Aorta (tissue), 5 donors: Measurements from ENCODE around the gene POP4. TPM values are rescaled to one million over a fixed set of nuclear protein-coding genes. Genes with fewer than 3 reads are reported as not detected.

Experiments used
- ATAC-seq: fragments of 200-7000 bp; cut with Tn5 transposase; one replicate; pipeline ENCODE4 v1.9.1; 2022; ENCODE audit warnings: moderate library complexity; ENCODE audit not compliant: low FRiP score
- DNase-seq, 2 donors: peaks; one replicate each; pipeline ENCODE4 v3.0.0-alpha.2; 2020
- H3K27ac ChIP-seq, 2 donors: one replicate each; pipeline ENCODE4 v1.5.1; 2013; ENCODE audit warnings: low read length in 2 of 2, mild to moderate bottlenecking in 2 of 2, moderate library complexity in 2 of 2, control low read depth in 1 of 2, inconsistent platforms in 1 of 2, low read depth in 1 of 2
- H3K27me3 ChIP-seq, 2 donors: one replicate each; pipeline ENCODE4 v1.6.1; 2013; ENCODE audit warnings: control low read depth in 1 of 2, low read length in 1 of 2, mild to moderate bottlenecking in 1 of 2, moderate library complexity in 1 of 2; ENCODE audit not compliant: insufficient read depth in 2 of 2, control insufficient read depth in 1 of 2
- H3K36me3 ChIP-seq, 2 donors: one replicate each; pipeline ENCODE4 v1.6.1; 2013; ENCODE audit warnings: control low read depth in 1 of 2, low read length in 1 of 2, mild to moderate bottlenecking in 1 of 2; ENCODE audit not compliant: insufficient read depth in 2 of 2, control insufficient read depth in 1 of 2
- H3K4me1 ChIP-seq, 2 donors: one replicate each; pipeline ENCODE4 v1.6.1; 2013; ENCODE audit warnings: low read length in 2 of 2, control low read depth in 1 of 2, mild to moderate bottlenecking in 1 of 2, moderate library complexity in 1 of 2; ENCODE audit not compliant: insufficient read depth in 2 of 2, control insufficient read depth in 1 of 2
- H3K4me3 ChIP-seq, 2 donors: one replicate each; pipeline ENCODE4 v1.5.1; 2013; ENCODE audit warnings: low read length in 2 of 2, control low read depth in 1 of 2, mild to moderate bottlenecking in 1 of 2
- H3K9me3 ChIP-seq: one replicate; pipeline ENCODE4 v1.6.1; 2013; ENCODE audit warnings: mild to moderate bottlenecking, low read length; ENCODE audit not compliant: control insufficient read depth
- WGBS, 2 donors: extraction: QIAGEN DNeasy Blood & Tissue Kit; methylation state at CpG; one replicate each; pipeline ENCODE4 v1.1.7; 2013; 5-methylcytosine and 5-hydroxymethylcytosine counted together
- intact Hi-C, 2 donors: fragments of 100-400 bp; cut with DNase I; formaldehyde crosslinking; loops; one replicate each; pipeline versions ENCODE4 v1.14.2 to v1.15.0; 2022
- polyA plus RNA-seq, 2 donors: library from polyadenylated mRNA; stranded (reverse); fragments of 200-250 nt; gene quantifications; one replicate each; pipeline ENCODE4 v1.2.3, GENCODE V29; 2013
- total RNA-seq, 2 donors: library from RNA; stranded (reverse); fragmentation: NEBNext Ultra II Directional; extraction: Animal tissue kit (Norgen Biotek cat#: 25700); gene quantifications; one replicate each; pipeline ENCODE4 v1.2.1, GENCODE V29; 2021
- donor health status: healthy with polysubstance abuse.
- donor health status: Bipolar disorder and iron deficiency.
- donor health status: DM: no; HTN: no; CAD: no.
- donor health status: DM: no; HTN: no; CAD: no.
- donor health status: DM: yes; HTN: yes; CAD: no.

POP4 gene
- total and polyA plus RNA-seq, 4 donors, result 34.2 to 72.5 (median 52.7) TPM

DNA sequence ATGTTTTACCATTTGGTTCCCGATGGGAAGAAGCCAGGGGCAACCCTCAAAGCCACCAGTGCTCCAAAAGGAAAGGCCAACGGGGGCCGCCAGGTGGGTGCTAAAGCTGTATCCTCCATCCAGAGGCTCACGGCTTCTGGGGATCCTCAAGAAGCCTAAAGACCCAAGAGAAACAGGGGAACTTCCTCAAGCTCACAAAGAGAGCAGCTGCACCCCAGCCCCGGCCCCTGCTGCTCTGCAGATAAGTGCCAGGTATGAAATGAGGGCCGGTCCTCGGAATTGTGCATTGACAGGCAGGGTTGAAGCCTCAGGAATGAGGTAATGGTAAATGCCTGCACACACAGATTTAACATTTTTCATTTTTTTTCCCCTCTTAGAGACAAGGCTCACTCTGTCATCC is 8.0 kb upstream of the POP4 start:
- intact Hi-C loops, result no loop called here
- Histone ChIP-seq H3K9me3 (no peaks in the 10 kb centered on the region), H3K4me1 (no peaks in the 10 kb centered on the region), H3K27ac (no peak overlapping the region), H3K27me3 (no peaks in the 10 kb centered on the region), H3K4me3 (no peak overlapping the region), H3K36me3 (no peaks in the 10 kb centered on the region)
- ATAC-seq (no peak), DNase-seq (no peak)
- 63 to 74% methylated on average over 7 of the region's 7 CpGs for WGBS, 2 donors

DNA sequence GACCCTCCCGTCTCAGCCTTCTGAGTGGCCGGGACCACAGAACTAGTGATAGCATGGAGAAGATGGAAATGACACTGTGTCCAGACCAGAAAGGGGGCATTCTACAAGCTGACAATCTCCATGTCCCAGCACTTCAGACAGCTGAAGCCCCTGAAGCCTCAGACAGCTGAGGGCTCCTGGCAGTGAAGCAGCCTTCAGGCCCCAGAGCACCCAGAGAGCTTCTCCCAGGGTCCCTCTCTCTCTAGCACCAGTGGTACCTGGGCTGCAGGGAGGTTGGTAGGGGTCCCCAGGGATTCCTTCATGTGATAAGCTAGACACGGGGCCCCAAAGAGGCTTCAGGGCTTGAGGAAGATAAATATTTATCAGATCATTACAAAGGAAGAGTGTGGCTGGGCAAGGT is 7.6 kb upstream of the POP4 start:
- DNase-seq (no peak), ATAC-seq (no peak)
- Histone ChIP-seq H3K36me3 (no peaks in the 10 kb centered on the region), H3K27me3 (no peaks in the 10 kb centered on the region), H3K4me1 (no peaks in the 10 kb centered on the region), H3K9me3 (no peaks in the 10 kb centered on the region), H3K27ac (no peak overlapping the region), H3K4me3 (no peak overlapping the region)
- intact Hi-C loops, result no loop called here
- 43 to 50% methylated on average over 3 of the region's 3 CpGs for WGBS, 2 donors

DNA sequence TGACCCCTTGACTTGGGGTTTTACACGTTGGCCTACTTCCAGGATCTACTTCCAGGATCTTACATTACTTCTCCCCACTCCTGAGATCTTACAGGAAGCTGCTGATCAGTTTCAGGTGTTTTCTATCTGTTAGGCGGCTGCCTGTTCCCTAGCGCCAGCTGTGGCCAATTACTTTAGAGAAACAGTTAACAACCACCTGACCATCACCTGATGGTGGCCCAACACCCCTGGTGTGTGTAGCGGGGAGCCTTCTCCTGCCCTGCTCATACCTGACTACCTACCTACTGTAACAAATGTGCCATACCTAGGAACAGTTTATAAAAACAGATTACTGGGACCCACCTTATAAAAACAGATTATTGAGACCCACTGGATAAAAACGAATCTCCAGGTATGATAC is 2.8 kb upstream of the POP4 start:
- ATAC-seq, result no peak
- intact Hi-C loops, result no loop called here
- Histone ChIP-seq H3K36me3 (no peaks in the 10 kb centered on the region), H3K27ac (no peak overlapping the region), H3K4me1 (no peaks in the 10 kb centered on the region), H3K9me3 (no peaks in the 10 kb centered on the region), H3K27me3 (no peaks in the 10 kb centered on the region), H3K4me3 (no peak overlapping the region)
- no peak for DNase-seq
- WGBS, 2 donors, result 59 to 65% methylated on average over 5 of the region's 5 CpGs

DNA sequence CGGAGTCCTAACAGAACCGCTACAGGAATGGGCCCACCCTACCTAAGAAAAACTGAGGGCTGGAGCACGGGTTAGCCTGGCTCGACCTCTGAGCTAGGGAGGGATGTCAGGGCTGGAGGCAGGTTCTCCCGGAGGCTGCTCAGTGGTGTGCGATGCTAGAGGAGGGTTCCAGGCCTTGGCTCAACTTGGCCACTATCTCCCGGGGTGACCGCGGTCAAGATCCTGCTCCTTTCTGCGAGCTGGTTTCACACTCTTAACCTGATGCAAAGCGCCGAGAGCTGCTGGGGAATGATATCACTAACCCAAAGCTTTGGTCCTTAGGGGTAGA is 301 bp downstream of the POP4 start:
- Histone ChIP-seq H3K4me3 (peak overlapping the region; percentile 50 to 86), H3K4me1 (no peaks in the 10 kb centered on the region), H3K27me3 (no peaks in the 10 kb centered on the region), H3K9me3 (no peaks in the 10 kb centered on the region), H3K36me3 (peaks cover 0 to 2% of the 10 kb centered on the region in 2 donors), H3K27ac (peak overlapping the region in 1 of 2 donors; percentile 55)
- DNase-seq (no peak), ATAC-seq (no peak)
- intact Hi-C loops, result loop anchor here in 1 of 2 donors (2.0 kb wide), 1 partner anchor 56 kb away; no protein-coding TSS in a partner anchor
- 1 to 2% methylated on average over 12 of the region's 12 CpGs for WGBS, 2 donors

DNA sequence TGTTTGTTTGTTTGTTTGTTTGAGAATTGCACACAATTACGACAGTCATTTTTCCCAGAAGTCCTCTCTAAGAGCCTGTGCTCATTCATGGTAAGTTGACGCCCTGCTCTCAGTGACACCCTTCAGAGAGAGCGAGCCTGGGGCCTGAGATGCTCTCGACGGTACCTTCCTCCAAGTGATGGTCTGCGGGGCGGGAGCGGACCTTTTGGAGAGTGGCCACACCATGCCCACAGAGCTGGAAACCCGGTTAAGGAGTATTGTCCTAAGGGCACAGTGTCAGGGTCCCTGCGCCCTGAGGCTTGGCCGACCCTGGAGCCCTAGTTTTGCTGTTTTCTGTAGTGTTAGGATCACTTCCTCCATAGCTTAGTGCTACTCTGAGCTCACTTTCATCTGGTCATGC is 3.6 kb downstream of the POP4 start:
- Histone ChIP-seq H3K9me3 (no peaks in the 10 kb centered on the region), H3K4me3 (no peak overlapping the region), H3K36me3 (peaks cover 0 to 19% of the 10 kb centered on the region in 2 donors), H3K27ac (no peak overlapping the region), H3K27me3 (no peaks in the 10 kb centered on the region), H3K4me1 (no peaks in the 10 kb centered on the region)
- 89 to 90% methylated on average over 11 of the region's 11 CpGs for WGBS, 2 donors
- DNase-seq (no peak), ATAC-seq (no peak)
- intact Hi-C loops, result loop anchor here (1.0 to 5.0 kb wide), 4 partner anchors 58 to 107 kb away; partner anchors contain the start of gene PLEKHF1 (in 1 of the 2)

DNA sequence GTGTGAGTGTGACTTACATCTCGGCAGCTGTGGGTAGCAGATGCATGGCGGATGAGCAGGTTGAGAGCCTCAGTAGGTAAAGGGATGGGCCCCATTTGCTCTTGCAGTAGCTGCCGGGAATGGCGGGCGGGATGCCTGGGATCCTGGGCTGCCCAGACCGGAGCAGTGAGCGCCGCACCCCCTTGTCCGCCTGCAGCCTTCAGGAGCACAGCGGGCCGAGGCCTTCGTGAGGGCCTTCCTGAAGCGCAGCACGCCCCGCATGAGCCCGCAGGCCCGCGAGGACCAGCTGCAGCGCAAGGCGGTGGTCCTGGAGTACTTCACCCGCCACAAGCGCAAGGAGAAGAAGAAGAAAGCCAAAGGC is 4.1 kb downstream of the POP4 start:
- DNase-seq, result no peak
- Histone ChIP-seq H3K4me3 (no peak overlapping the region), H3K27ac (no peak overlapping the region), H3K4me1 (no peaks in the 10 kb centered on the region), H3K9me3 (no peaks in the 10 kb centered on the region), H3K36me3 (peaks cover 0 to 19% of the 10 kb centered on the region in 2 donors), H3K27me3 (no peaks in the 10 kb centered on the region)
- 78 to 79% methylated on average over 22 of the region's 22 CpGs for WGBS, 2 donors
- intact Hi-C loops, result loop anchor here (1.0 to 5.0 kb wide), 4 partner anchors 57 to 107 kb away; partner anchors contain the start of gene PLEKHF1 (in 1 of the 2)
- ATAC-seq, result no peak

DNA sequence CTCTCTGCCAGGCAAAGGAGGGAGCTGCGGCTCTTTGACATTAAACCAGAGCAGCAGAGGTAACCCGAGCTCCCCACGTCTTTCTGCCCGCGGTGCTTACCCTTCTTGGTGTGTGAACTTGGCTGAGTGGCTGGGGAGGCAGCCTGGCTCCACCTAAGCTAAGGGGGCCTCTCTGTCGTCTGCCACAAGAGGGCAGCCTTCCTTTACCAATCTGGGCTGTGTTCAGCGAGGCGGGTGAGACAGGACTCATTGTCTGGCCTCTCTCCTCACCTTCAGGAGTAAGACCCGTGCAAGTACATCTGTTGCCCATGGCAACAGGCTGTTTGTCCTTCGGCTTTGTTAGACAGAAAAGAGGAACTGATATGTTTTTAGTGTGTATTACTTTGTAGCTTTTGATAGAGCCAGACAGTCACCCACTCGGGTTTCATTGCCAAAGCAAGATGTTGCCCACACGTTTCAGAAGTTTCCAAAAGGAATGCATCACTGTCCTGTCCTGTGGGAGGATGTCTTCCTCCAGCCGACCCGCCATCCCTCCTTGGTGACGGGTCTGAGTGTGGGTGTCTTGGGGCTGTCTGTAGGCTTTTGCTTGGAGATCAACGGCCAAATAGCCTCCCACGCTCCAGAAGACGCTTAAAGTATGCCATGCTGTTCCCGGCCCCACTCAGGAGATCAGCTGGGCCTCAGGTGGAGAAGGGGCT is 4.6 kb downstream of the POP4 start:
- peak; percentile 87 to 91 for DNase-seq
- ATAC-seq, result peak; percentile 88
- no peaks in the 10 kb centered on the region for H3K27me3 ChIP-seq
- intact Hi-C loops, result loop anchor here (1.0 to 5.0 kb wide), 4 partner anchors 57 to 106 kb away; partner anchors contain the start of gene PLEKHF1 (in 1 of the 2)
- no peak overlapping the region for H3K27ac ChIP-seq
- H3K36me3 ChIP-seq, result peaks cover 0 to 19% of the 10 kb centered on the region in 2 donors
- no peaks in the 10 kb centered on the region for H3K9me3 ChIP-seq
- no peak overlapping the region for H3K4me3 ChIP-seq
- WGBS, 2 donors, result 32 to 35% methylated on average over 19 of the region's 19 CpGs
- H3K4me1 ChIP-seq, result no peaks in the 10 kb centered on the region

DNA sequence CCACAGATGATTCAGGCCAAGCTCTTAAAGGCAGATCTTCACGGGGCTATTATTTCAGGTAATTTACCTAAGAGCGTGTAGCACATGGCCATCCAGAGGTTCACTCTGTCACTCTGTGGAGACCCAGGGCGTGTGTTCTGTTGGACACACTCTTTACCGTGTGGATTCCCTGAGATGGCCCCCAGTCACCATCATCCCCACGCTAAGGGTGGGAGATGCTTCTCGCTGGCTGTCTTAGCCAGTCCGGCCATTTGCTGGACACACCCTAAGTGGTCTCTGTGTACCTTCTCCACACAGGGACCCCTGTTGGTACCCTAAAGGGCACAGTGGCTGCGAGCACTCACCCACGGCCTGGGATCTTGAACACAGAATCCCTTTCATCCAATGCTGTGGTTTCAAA is 6.0 kb downstream of the POP4 start:
- Histone ChIP-seq H3K27me3 (no peaks in the 10 kb centered on the region), H3K4me3 (no peak overlapping the region), H3K27ac (no peak overlapping the region), H3K4me1 (no peaks in the 10 kb centered on the region), H3K36me3 (peaks cover 0 to 19% of the 10 kb centered on the region in 2 donors), H3K9me3 (no peaks in the 10 kb centered on the region)
- WGBS, 2 donors, result 93 to 95% methylated on average over 9 of the region's 9 CpGs
- intact Hi-C loops, result loop anchor here in 1 of 2 donors (5.0 kb wide), 1 partner anchor 55 kb away; the partner anchor contains the start of gene PLEKHF1
- DNase-seq (peak in 1 of 2 donors; percentile 44), ATAC-seq (no peak)
